Caco-2 (cell line): ENCODE results near the gene SMCO2. TPM values are rescaled to one million over a fixed set of nuclear protein-coding genes. Genes with fewer than 3 reads are reported as not detected.

Experiments
- BruUV-seq: library from RNA; stranded (reverse); fragments of 400-500 nt; replicated peaks from 2 replicates; lab custom pipeline; 2021; lab: Mats Ljungman, UMichigan
- CTCF ChIA-PET: fragments of 300-600 bp; sonication (Branson Sonifier 250); formaldehyde crosslinking; loops from one replicate; lab custom pipeline; 2022; ENCODE audit warnings: antibody characterized with exemption; lab: Charles Lee
- POLR2A ChIA-PET: fragments of 300-600 bp; sonication (Branson Sonifier 250); formaldehyde crosslinking; loops from one replicate; lab custom pipeline; 2022; ENCODE audit warnings: antibody characterized with exemption; lab: Charles Lee
- DNase-seq, 2 experiments: peaks; one replicate each; pipeline versions ENCODE4 v3.0.0 to v3.0.0-alpha.2; 2020 to 2022
- H3K27me3 ChIP-seq: replicated peaks from 2 replicates; pipeline ENCODE4 v1.6.0; 2011; ENCODE audit warnings: low read length; ENCODE audit not compliant: control insufficient read depth, insufficient read depth
- H3K36me3 ChIP-seq: 2 replicates; pipeline ENCODE4 v1.5.1; 2011; ENCODE audit warnings: low read length; ENCODE audit not compliant: control insufficient read depth, insufficient read depth
- H3K4me1 ChIP-seq: fragments of 250-450 bp; sonication (Bioruptor Pico); 2 replicates; pipeline ENCODE4 v1.5.1; 2020; ENCODE audit warnings: mild to moderate bottlenecking
- H3K4me3 ChIP-seq: 2 replicates; pipeline ENCODE4 v1.5.1; 2011; ENCODE audit warnings: low read depth, mild to moderate bottlenecking, control low read depth, low read length
- H3K9me3 ChIP-seq: fragments of 250-450 bp; sonication (Bioruptor Pico); 2 replicates; pipeline ENCODE4 v1.5.1; 2020; ENCODE audit warnings: mild to moderate bottlenecking, moderate library complexity
- H3K27ac Mint-ChIP-seq: one replicate; pipeline ENCODE4 v1.8.0; 2022; ENCODE audit warnings: mixed read lengths; ENCODE audit not compliant: unreplicated experiment
- H3K27me3 Mint-ChIP-seq: one replicate; pipeline ENCODE4 v1.8.0; 2022; ENCODE audit warnings: mixed read lengths; ENCODE audit not compliant: insufficient read depth, unreplicated experiment
- H3K36me3 Mint-ChIP-seq: one replicate; pipeline ENCODE4 v1.8.0; 2022; ENCODE audit warnings: mild to moderate bottlenecking, mixed read lengths; ENCODE audit not compliant: insufficient read depth, unreplicated experiment
- H3K4me1 Mint-ChIP-seq: one replicate; pipeline ENCODE4 v1.8.0; 2022; ENCODE audit warnings: low read depth, mixed read lengths; ENCODE audit not compliant: unreplicated experiment
- H3K4me3 Mint-ChIP-seq: one replicate; pipeline ENCODE4 v1.8.0; 2022; ENCODE audit warnings: mild to moderate bottlenecking, moderate library complexity, mixed read lengths; ENCODE audit not compliant: unreplicated experiment
- H3K9me3 Mint-ChIP-seq: one replicate; pipeline ENCODE4 v1.8.0; 2022; ENCODE audit warnings: mixed read lengths; ENCODE audit not compliant: unreplicated experiment
- intact Hi-C: fragments of 100-400 bp; cut with micrococcal nuclease; formaldehyde crosslinking; loops from one replicate; pipeline ENCODE4 v1.10.0; 2022; ENCODE audit not compliant: unreplicated experiment
- total RNA-seq: library from RNA; stranded (reverse); gene quantifications from 2 replicates; pipeline ENCODE4 v1.2.3, GENCODE V29; 2022
- TF ChIP-seq, protein P1 (sequence below), 2 experiments: fragments of 200-600 bp in 1 of 2; IDR thresholded peaks; 1 replicate in 1 of 2; 2 replicates in 1 of 2; pipeline versions ENCODE4 v1.5.1 to v1.8.0; 2011 to 2022; ENCODE audit warnings: antibody characterized with exemption in 1 of 2, control low read depth in 1 of 2, inconsistent platforms in 1 of 2, low read depth in 1 of 2, low read length in 1 of 2, mild to moderate bottlenecking in 1 of 2, moderate library complexity in 1 of 2; ENCODE audit not compliant: insufficient read depth in 1 of 2, severe bottlenecking in 1 of 2, unreplicated experiment in 1 of 2

Gene SMCO2
- total RNA-seq, 1 experiment from 2014 or later: 0.93 TPM

DNA sequence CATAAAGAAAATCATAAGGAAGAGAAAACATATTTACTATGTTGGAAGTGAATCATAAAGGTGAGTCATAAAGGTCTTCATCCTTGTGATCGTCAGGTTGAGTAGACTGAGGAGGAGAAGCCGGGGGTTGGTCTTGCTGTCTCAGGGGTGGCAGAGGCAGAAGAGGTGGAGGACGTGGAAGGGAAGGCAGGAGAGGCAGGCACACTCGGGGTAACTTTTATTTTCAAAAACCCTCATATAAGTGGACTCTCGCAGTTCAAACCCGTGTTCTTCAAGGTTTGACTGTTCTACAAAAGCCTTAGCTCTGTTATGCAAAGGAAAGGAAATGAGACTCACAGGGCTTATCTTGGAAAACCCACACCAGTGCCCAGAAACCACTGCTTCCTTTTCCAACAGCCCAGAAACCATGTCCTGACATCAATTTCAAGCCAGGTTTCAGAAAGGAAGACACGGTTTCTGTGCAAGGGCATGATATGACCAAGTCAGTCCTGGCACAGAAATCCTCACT is 14.0 kb downstream of the SMCO2 start:
- H3K27ac Mint-ChIP-seq: no peak overlapping the region
- ChIA-PET POLR2A (no interaction called here), CTCF (interaction anchor here (1.0 kb wide), 1 partner anchor 26 kb away, joined by 3 read pairs; no protein-coding TSS in a partner anchor)
- intact Hi-C loops: no loop called here
- H3K4me3 Mint-ChIP-seq: no peak overlapping the region
- Histone ChIP-seq H3K4me1 (peaks cover 5% of the 10 kb centered on the region; the same call in 1 of the 2 replicates), H3K27me3 (peaks cover 1% of the 10 kb centered on the region; the same call in 1 of the 2 replicates), H3K36me3 (no peaks in the 10 kb centered on the region), H3K4me3 (no peak overlapping the region), H3K9me3 (no peaks in the 10 kb centered on the region)
- no peak for DNase-seq
- H3K4me1 Mint-ChIP-seq: peaks cover 10% of the 10 kb centered on the region
- H3K9me3 Mint-ChIP-seq: no peaks in the 10 kb centered on the region
- BruUV-seq: no TSS peak
- TF ChIP-seq, protein P1, sequence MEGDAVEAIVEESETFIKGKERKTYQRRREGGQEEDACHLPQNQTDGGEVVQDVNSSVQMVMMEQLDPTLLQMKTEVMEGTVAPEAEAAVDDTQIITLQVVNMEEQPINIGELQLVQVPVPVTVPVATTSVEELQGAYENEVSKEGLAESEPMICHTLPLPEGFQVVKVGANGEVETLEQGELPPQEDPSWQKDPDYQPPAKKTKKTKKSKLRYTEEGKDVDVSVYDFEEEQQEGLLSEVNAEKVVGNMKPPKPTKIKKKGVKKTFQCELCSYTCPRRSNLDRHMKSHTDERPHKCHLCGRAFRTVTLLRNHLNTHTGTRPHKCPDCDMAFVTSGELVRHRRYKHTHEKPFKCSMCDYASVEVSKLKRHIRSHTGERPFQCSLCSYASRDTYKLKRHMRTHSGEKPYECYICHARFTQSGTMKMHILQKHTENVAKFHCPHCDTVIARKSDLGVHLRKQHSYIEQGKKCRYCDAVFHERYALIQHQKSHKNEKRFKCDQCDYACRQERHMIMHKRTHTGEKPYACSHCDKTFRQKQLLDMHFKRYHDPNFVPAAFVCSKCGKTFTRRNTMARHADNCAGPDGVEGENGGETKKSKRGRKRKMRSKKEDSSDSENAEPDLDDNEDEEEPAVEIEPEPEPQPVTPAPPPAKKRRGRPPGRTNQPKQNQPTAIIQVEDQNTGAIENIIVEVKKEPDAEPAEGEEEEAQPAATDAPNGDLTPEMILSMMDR (IDR thresholded peaks at IDR 0.05; ENCODE audit: insufficient read depth in 1 of 2, low read depth in 1 of 2, low read length in 1 of 2, severe bottlenecking in 1 of 2, unreplicated experiment in 1 of 2): no peak
- no peaks in the 10 kb centered on the region for H3K27me3 Mint-ChIP-seq
- no peaks in the 10 kb centered on the region for H3K36me3 Mint-ChIP-seq

DNA sequence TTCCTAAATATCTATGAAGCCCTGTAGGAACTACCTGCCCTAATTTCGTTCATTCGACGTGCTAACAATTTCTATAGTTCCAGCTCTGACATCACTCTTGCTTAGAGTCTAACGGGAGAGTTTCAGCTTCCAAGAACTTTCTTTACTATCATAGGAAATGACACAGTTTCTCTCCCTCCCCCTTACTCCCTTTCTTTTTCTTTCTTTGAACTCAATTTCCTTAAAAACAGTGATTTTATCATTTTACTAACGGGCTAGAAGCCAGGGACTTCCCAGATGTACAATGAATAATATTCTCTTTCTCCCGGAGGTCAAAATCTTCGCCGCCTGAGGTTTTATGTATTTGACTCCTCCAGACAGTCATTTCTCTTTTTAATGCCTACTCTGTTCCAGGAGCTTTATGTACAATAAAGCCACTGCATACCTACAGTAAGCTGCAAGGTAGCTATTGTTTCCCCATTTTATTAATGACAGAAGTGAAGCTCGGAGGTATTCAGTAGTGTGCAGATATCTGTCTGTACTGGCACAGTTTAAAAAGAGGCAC is 15.7 kb downstream of the SMCO2 start:
- Mint-ChIP-seq H3K9me3 (no peaks in the 10 kb centered on the region), H3K27ac (no peak overlapping the region), H3K4me3 (no peak overlapping the region), H3K27me3 (no peaks in the 10 kb centered on the region), H3K36me3 (no peaks in the 10 kb centered on the region), H3K4me1 (no peaks in the 10 kb centered on the region)
- POLR2A ChIA-PET: no interaction called here
- no peak overlapping the region for H3K4me3 ChIP-seq
- TF ChIP-seq, protein P1 (IDR thresholded peaks at IDR 0.05; ENCODE audit: insufficient read depth in 1 of 2, low read depth in 1 of 2, low read length in 1 of 2, severe bottlenecking in 1 of 2, unreplicated experiment in 1 of 2): no peak
- H3K27me3 ChIP-seq: peaks cover 1% of the 10 kb centered on the region; the same call in 1 of the 2 replicates
- no peak for DNase-seq
- peaks cover 3% of the 10 kb centered on the region; the same call in 1 of the 2 replicates for H3K4me1 ChIP-seq
- intact Hi-C loops: no loop called here
- no peaks in the 10 kb centered on the region for H3K36me3 ChIP-seq
- BruUV-seq: no TSS peak
- no peaks in the 10 kb centered on the region for H3K9me3 ChIP-seq
- CTCF ChIA-PET: no interaction called here

DNA sequence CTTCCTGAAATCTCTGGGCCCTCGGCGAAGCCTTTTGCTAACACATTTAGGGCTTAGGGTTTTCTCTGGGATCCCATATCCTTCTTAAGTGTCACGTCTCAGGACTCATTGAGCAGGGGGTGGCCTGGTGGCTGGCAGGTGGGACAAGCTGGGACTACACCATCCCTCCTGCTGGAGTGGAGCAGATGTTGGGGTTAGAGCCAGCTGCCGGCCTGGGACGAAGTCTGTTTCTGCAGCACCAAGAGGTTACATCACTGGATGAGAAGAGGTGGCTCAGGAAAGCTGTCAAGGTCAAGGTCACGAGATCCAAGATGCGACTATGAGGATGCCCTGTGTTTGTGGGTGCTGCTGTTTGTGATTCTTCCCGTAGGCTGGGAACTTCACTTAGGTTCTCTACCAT is 16.3 kb downstream of the SMCO2 start:
- TF ChIP-seq, protein P1 (IDR thresholded peaks at IDR 0.05; ENCODE audit: insufficient read depth in 1 of 2, low read depth in 1 of 2, low read length in 1 of 2, severe bottlenecking in 1 of 2, unreplicated experiment in 1 of 2): no peak
- intact Hi-C loops: no loop called here
- H3K27me3 Mint-ChIP-seq: no peaks in the 10 kb centered on the region
- no peaks in the 10 kb centered on the region for H3K9me3 ChIP-seq
- peaks cover 1% of the 10 kb centered on the region; the same call in 1 of the 2 replicates for H3K27me3 ChIP-seq
- H3K36me3 Mint-ChIP-seq: no peaks in the 10 kb centered on the region
- H3K9me3 Mint-ChIP-seq: no peaks in the 10 kb centered on the region
- no peak overlapping the region for H3K4me3 ChIP-seq
- no peaks in the 10 kb centered on the region for H3K4me1 Mint-ChIP-seq
- CTCF ChIA-PET: no interaction called here
- no peak for DNase-seq
- BruUV-seq: no TSS peak
- no peaks in the 10 kb centered on the region for H3K36me3 ChIP-seq
- POLR2A ChIA-PET: no interaction called here
- no peak overlapping the region for H3K4me3 Mint-ChIP-seq
- no peak overlapping the region for H3K27ac Mint-ChIP-seq
- no peaks in the 10 kb centered on the region; the same call in 1 of the 2 replicates for H3K4me1 ChIP-seq
